NCI-H1092 (cell line): Measurements from ENCODE around the gene MPP3.
"Not testable (repeated sequence)": the region's sequence is repeated elsewhere in the genome, so short reads cannot be mapped to it uniquely, and the experiment has no call there.

Experiments used
- DNase-seq: peaks from one replicate; lab custom pipeline; 2025; lab: John Stamatoyannopoulos, UW

The MPP3 gene

GRCh38 chr17:43808076-43808475 is 24.9 kb downstream of the MPP3 start:
- no peak for DNase-seq

DNA sequence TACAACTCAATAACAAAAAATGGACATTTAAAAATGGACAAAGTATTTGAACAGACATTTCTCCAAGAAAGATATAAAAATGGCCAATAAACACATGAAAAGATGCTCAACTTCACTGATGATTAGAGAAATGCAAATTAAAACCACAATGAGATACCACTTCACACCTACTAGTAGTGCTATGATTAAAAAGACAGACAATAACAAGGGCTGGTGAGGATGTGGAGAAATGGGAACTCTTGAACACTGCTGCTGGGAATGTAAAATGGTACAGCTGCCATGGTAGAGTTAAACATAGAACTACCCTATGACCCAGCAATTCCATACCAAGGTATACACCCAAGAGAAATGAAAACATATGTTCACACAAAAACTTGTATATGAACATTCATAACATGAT is 27.8 kb downstream of the MPP3 start:
- DNase-seq = no peak

DNA sequence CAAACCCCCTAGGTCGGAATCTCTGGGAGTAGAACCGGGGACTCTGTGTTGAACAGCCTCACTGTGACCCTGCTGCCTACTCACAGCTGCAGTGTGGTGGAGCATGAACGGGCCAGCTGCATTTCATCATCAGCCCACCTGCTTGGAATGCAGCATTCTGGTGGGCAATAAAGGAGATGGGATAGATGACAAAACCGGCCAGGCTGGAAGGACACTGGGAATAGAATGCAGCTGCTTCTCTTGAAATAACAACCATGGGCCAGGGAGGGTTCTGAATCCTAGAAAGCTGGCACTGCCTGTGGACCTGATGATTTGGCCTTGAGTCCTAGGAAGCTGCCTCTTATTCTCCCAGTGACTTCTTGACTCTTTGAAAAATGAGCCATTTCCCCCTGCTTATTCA is 29.2 kb downstream of the MPP3 start:
- DNase-seq = no peak

- no peak for DNase-seq
These were observed 31.1 kb downstream of the MPP3 start for GRCh38 chr17:43801844-43802243.

DNA sequence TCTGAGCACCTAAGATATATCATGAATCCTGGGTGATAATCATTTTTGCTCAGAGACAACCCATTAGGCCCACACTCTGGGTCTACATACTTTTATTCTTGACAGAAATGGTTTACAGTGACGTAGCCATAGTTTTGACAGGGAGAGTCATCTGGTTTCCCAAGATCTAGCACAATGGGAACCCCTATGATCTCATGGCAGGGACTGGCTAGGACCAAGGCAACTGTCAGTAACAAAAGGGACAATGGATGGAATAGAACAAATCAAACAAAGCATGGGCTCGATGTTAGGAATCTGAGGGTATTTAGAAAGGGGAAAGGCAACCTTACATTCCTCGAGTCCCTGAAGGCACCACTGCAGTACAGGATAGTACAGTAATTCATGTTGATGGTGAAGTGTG is 32.2 kb downstream of the MPP3 start:
- DNase-seq = no peak

- DNase-seq = no peak
These were observed 33.9 kb downstream of the MPP3 start for GRCh38 chr17:43799047-43799446.

- not testable (repeated sequence) for DNase-seq
These were observed 34.9 kb downstream of the MPP3 start for GRCh38 chr17:43798024-43798423.

DNA sequence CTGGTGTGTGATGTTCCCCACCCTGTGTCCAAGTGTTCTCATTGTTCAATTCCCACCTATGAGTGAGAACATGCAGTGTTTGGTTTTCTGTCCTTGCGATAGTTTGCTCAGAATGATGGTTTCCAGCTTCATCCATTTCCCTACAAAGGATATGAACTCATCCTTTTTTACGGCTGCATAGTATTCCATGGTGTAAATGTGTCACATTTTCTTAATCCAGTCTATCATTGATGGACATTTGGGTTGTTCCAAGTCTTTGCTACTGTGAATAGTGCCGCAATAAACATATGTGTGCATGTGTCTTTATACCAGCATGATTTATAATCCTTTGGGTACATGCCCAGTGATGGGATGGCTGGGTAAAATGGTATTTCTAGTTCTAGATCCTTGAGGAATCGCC is 40.3 kb downstream of the MPP3 start:
- DNase-seq = not testable (repeated sequence)

GRCh38 chr17:43791589-43791988 is 41.4 kb downstream of the MPP3 start:
- no peak for DNase-seq

DNA sequence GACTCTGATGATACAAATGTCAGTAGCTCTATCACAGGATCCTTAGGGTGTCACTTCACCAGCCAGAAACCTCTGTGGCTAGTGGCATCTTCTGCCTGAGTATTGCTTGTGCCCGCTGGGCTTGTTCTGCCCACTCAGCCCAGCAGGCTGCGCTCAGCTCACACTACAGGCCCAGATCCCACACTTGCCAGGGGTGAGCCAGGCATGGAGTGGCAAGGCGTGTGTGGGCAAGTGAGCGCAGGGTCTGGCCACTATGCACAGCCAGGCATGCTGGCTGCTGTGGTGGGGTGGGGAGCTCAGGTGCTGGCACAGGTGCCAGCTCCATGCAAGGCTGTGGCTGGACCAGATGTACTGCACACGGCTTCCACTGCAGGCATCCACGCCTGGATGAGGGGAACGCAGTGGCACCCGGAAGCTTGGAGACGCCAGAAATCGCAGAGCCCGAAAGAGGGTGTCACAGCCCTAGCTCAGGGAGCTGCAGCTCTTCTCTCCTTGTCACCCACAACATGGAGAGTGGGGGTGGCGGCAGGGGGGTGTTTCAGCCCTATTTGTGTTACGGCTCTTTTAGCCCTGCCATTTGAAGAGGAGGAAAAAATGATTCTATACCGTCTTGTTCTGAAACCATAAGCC is 42.5 kb downstream of the MPP3 start:
- peak; percentile 38 for DNase-seq

GRCh38 chr17:43789482-43789881 is 43.5 kb downstream of the MPP3 start:
- DNase-seq = no peak

DNA sequence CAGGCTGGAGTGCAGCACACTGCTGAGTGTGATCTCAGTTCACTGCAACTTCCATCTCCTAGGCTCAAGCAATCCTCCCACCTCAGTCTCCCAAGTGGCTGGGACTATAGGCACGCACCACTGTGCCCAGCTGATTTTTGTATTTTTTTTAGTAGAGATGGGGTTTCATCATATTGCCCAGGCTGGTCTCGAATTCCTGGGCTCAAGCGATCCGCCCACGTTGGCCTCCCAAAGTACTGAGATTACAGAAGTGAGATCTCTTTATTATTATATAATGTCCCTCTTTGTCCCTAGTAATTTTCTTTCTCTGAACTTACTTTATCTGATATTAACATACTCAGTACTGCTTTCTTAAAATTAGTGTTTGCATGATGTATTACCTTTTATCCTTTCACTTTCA is 44.4 kb downstream of the MPP3 start:
- no peak for DNase-seq

DNA sequence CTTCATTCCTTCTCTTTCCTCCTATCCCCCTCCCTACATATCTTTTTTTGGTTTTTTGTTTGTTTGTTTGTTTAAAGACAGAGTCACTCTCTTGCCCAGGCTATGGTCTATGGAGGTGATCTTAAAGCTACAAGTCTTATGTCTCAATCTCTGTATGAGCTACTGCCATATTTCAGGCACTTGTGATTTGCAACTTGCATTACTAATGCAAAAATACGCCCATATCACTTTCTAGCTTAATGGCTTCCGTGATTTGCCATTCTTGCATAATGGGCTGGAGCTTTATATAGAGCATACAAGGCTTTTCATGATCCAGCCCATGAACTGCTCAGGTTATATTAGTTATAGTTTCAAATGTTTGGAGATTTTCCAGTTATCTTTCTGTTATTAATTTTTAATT is 45.2 kb downstream of the MPP3 start:
- no peak for DNase-seq

DNA sequence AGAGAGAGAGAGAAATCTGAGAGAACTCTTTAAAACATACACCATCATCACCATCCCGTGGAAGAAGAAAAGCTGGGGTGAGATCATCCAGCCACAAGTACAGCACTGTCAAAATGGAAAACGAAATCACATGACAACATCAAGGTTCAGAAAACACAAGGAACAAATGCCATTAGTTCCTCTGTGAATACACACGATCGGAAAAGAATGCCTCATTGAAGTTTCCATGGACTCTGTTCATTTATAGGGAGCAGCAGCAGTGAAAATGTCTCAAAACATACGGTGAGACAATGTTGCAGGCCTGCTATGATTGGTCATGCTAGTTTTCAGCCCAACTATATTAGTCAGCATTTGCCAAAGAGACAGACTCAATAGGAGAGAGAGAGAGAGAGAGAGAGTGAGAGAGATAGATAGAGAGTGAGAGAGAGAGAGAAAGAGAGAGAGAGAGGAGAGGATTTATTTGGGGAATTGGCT is 48.3 kb downstream of the MPP3 start:
- no peak for DNase-seq

GRCh38 chr17:43784068-43784467 is 48.9 kb downstream of the MPP3 start:
- no peak for DNase-seq

DNA sequence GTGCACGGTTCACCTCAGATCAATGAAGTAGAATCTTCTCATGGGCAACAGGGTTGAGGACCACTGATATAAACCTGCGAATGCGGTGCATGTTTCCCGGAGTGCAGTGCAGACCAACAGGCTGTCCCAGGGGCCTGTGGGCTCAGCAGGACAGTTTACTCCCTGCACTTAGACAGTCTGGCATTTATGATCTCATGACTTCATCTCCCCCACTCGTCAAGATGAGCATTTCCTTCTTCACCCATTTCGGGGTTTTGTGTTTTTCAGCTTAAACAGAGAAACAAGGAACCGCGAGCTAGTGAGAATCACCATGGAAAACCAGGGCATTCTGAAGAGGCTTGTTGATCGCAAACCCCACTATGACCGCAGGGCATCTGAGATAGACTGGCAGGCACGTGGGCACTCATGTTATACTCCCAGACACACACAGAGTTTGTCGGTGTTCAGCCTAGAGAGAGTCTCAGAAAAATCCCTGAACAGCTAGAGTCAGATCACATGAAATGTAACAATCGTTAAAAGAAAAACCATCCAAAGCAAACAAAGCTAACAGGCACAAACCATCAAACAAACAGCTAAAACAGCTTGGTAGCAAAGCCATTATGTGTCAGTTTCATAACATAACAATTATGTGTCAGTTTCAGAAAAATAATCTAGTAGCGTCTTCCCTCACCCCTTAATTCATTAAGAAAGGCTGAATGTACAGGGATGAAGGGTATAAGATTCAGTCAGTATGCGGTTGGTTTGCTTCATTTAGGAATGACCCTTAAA is 49.8 kb downstream of the MPP3 start:
- no peak for DNase-seq

GRCh38 chr17:43780135-43780534 is 52.8 kb downstream of the MPP3 start, which contains the start of gene CFAP97D1:
TSS of gene CFAP97D1 (plus strand) at chr17:43780435. CDS start at chr17:43780463, 28 bp downstream.
- DNase-seq = no peak

GRCh38 chr17:43779145-43780125 is 53.5 kb downstream of the MPP3 start:
- no peak for DNase-seq

- DNase-seq = peak; percentile 58
These were observed 54.4 kb downstream of the MPP3 start, which contains the start of gene DUSP3 for GRCh38 chr17:43778337-43779144. TSS of gene DUSP3 (minus strand) at chr17:43778977. CDS start at chr17:43778924, 53 bp downstream.

GRCh38 chr17:43774304-43775250 is 58.4 kb downstream of the MPP3 start:
- no peak for DNase-seq
